Right lobe of liver (tissue), 6 donors: ENCODE data around the gene NAALADL2. TPM values are rescaled to one million over a fixed set of nuclear protein-coding genes. Genes with fewer than 3 reads are reported as not detected.
A peak's percentile ranks its signal among the peaks of the same experiment; 100 is the strongest.

Experiments
- ATAC-seq, 4 donors: fragments of 200-7000 bp; cut with Tn5 transposase; one replicate each; pipeline ENCODE4 v1.9.1; 2020; ENCODE audit warnings: mild to moderate bottlenecking in 4 of 4, moderate library complexity in 4 of 4
- DNase-seq, 3 donors: peaks; one replicate each; pipeline ENCODE4 v3.0.0-alpha.2; 2020
- H3K27ac ChIP-seq, 3 donors: fragments of 200-600 bp; one replicate each; pipeline ENCODE4 v1.8.0; 2022
- H3K27me3 ChIP-seq, 2 donors: fragments of 200-600 bp; one replicate each; pipeline ENCODE4 v1.8.0; 2022
- H3K36me3 ChIP-seq, 4 donors: fragments of 200-600 bp; sonication (generic) in 1 of 4; one replicate each; pipeline versions ENCODE4 v1.5.1 to v1.8.0; 2017 to 2022; ENCODE audit warnings: control low read depth in 1 of 4
- H3K4me1 ChIP-seq, 4 donors: fragments of 200-600 bp; sonication (generic) in 1 of 4; one replicate each; pipeline versions ENCODE4 v1.5.1 to v1.8.0; 2017 to 2022; ENCODE audit warnings: control low read depth in 1 of 4
- H3K4me3 ChIP-seq, 3 donors: fragments of 200-600 bp; one replicate each; pipeline ENCODE4 v1.8.0; 2022
- H3K9me3 ChIP-seq, 4 donors: fragments of 200-600 bp; sonication (generic) in 1 of 4; one replicate each; pipeline versions ENCODE4 v1.5.1 to v1.8.0; 2017 to 2022; ENCODE audit warnings: control low read depth in 1 of 4
- CTCF ChIP-seq, 4 donors: fragments of 200-600 bp in 3 of 4; fragments of 450-650 bp in 1 of 4; IDR thresholded peaks; one replicate each; pipeline versions ENCODE4 v1.5.1 to v1.8.0; 2016 to 2022; ENCODE audit warnings: antibody characterized with exemption in 4 of 4, mild to moderate bottlenecking in 2 of 4
- POLR2A ChIP-seq: fragments of 450-650 bp; IDR thresholded peaks from one replicate; pipeline ENCODE4 v1.6.1; 2017; ENCODE audit warnings: antibody characterized with exemption, mild to moderate bottlenecking
- WGBS: methylation state at CpG from one replicate; pipeline ENCODE4 v1.1.6; 2018; ENCODE audit warnings: low coverage, low lambda C conversion rate; ENCODE audit not compliant: insufficient coverage; ENCODE audit errors: missing lambda C conversion rate; 5-methylcytosine and 5-hydroxymethylcytosine counted together
- intact Hi-C, 2 donors: fragments of 100-400 bp; cut with DNase I; formaldehyde crosslinking; loops; one replicate each; pipeline versions ENCODE4 v1.11.2 to v1.14.1; 2022
- total RNA-seq, 6 experiments: library from RNA; depleted of rRNA in 2 of 6; stranded (reverse); fragments of >200 nt in 2 of 6; fragmentation: NEBNext Ultra II Directional in 3 of 6; extraction: Animal tissue kit (Norgen Biotek cat#: 25700) in 3 of 6; gene quantifications; one replicate each; pipeline versions ENCODE4 v1.1.0 to v1.2.4, GENCODE V29; 2016 to 2023
- donor health status: DM: no; HTN: yes; CAD: no.
- donor health status: DM: no; HTN: no; CAD: no.
- donor health status: DM: no; HTN: no; CAD: no.
- donor health status: DM: no; HTN: yes; CAD: no.
- donor health status: DM: no; HTN: yes; CAD: no.

The NAALADL2 gene
- total RNA-seq, 6 experiments from 2014 or later, result 0.86 to 4.9 (median 3.2) TPM

GRCh38 chr3:175098644-175099043 lies 239.5 kb downstream of the NAALADL2 start:
- peaks cover 0 to 8% (median 0%) of the 10 kb centered on the region in 4 donors for H3K4me1 ChIP-seq
- no peak overlapping the region for H3K4me3 ChIP-seq
- ATAC-seq, result no peak
- H3K27ac ChIP-seq, result no peak overlapping the region
- no peaks in the 10 kb centered on the region for H3K36me3 ChIP-seq
- no peaks in the 10 kb centered on the region for H3K27me3 ChIP-seq
- intact Hi-C loops, result no loop called here
- no peaks in the 10 kb centered on the region for H3K9me3 ChIP-seq
- TF ChIP-seq CTCF (IDR thresholded peaks at IDR 0.05), result no peak
- TF ChIP-seq POLR2A, result no peak
- WGBS, result 88% methylated on average over 1 of the region's 1 CpG
- DNase-seq, result no peak

GRCh38 chr3:175102161-175102560 lies 243.0 kb downstream of the NAALADL2 start:
- DNase-seq, result no peak

GRCh38 chr3:175103298-175103697 lies 244.2 kb downstream of the NAALADL2 start:
- ATAC-seq (no peak), DNase-seq (no peak)
- H3K27ac ChIP-seq, result no peak overlapping the region
- peaks cover 0 to 7% (median 0%) of the 10 kb centered on the region in 4 donors for H3K4me1 ChIP-seq
- no peaks in the 10 kb centered on the region for H3K9me3 ChIP-seq
- H3K27me3 ChIP-seq, result no peaks in the 10 kb centered on the region
- no peak for TF ChIP-seq CTCF (IDR thresholded peaks at IDR 0.05)
- TF ChIP-seq POLR2A, result no peak
- no peak overlapping the region for H3K4me3 ChIP-seq
- no peaks in the 10 kb centered on the region for H3K36me3 ChIP-seq
- intact Hi-C loops, result no loop called here

More at GRCh38 chr3:175102161-175102560, 243.0 kb downstream of the NAALADL2 start:
- Histone ChIP-seq H3K9me3 (no peaks in the 10 kb centered on the region), H3K4me3 (no peak overlapping the region), H3K27ac (no peak overlapping the region), H3K36me3 (no peaks in the 10 kb centered on the region), H3K4me1 (no peaks in the 10 kb centered on the region), H3K27me3 (no peaks in the 10 kb centered on the region)
- WGBS, result 44% methylated on average over 1 of the region's 1 CpG
- no peak for TF ChIP-seq CTCF (IDR thresholded peaks at IDR 0.05)
- TF ChIP-seq POLR2A, result no peak
- ATAC-seq, result no peak
- intact Hi-C loops, result no loop called here

GRCh38 chr3:175105066-175105465 lies 245.9 kb downstream of the NAALADL2 start:
- ATAC-seq, result peak in 2 of 4 donors; percentile 34 to 43
- H3K4me1 ChIP-seq, result peaks cover 0 to 21% (median 0%) of the 10 kb centered on the region in 4 donors
- DNase-seq, result no peak
- intact Hi-C loops, result no loop called here
- no peak for TF ChIP-seq CTCF (IDR thresholded peaks at IDR 0.05)
- no peak for TF ChIP-seq POLR2A
- no peak overlapping the region for H3K27ac ChIP-seq
- H3K36me3 ChIP-seq, result no peaks in the 10 kb centered on the region
- H3K4me3 ChIP-seq, result no peak overlapping the region
- no peaks in the 10 kb centered on the region for H3K9me3 ChIP-seq
- no peaks in the 10 kb centered on the region for H3K27me3 ChIP-seq

- intact Hi-C loops, result no loop called here
- Histone ChIP-seq H3K9me3 (no peaks in the 10 kb centered on the region), H3K36me3 (no peaks in the 10 kb centered on the region), H3K4me3 (no peak overlapping the region), H3K27me3 (no peaks in the 10 kb centered on the region), H3K27ac (no peak overlapping the region), H3K4me1 (peaks cover 0 to 27% (median 0%) of the 10 kb centered on the region in 4 donors)
- DNase-seq (no peak), ATAC-seq (no peak)
- WGBS, result 91% methylated on average over 2 of the region's 2 CpGs
- no peak for TF ChIP-seq POLR2A
- TF ChIP-seq CTCF (IDR thresholded peaks at IDR 0.05), result no peak
These were observed 248.1 kb downstream of the NAALADL2 start for GRCh38 chr3:175107231-175107630.
